ENCODE results near the gene HMG20A. TPM values are rescaled to one million over a fixed set of nuclear protein-coding genes. Genes with fewer than 3 reads are reported as not detected.

HMG20A gene
- total RNA-seq, 2 donors from 2014 or later: 49.8 to 58.2 TPM

GRCh38 chr15:77532067-77532710, 111.5 kb downstream of the HMG20A start:
- Mint-ChIP-seq H3K36me3 (ENCODE audit: low read depth) (no peaks in the 10 kb centered on the region), H3K4me3 (no peak overlapping the region), H3K27ac (no peak overlapping the region), H3K4me1 (peaks cover 24% of the 10 kb centered on the region), H3K9me3 (no peaks in the 10 kb centered on the region), H3K27me3 (ENCODE audit: insufficient read depth) (peaks cover 9% of the 10 kb centered on the region)
- no peaks in the 10 kb centered on the region for H3K36me3 ChIP-seq (ENCODE audit: control insufficient read depth, insufficient read depth, low read length)
- no peaks in the 10 kb centered on the region for H3K27me3 ChIP-seq (ENCODE audit: control insufficient read depth, insufficient read depth, low read length, poor library complexity, severe bottlenecking)
- no peak for TF ChIP-seq CTCF (conservative IDR thresholded peaks at IDR 0.05)
- H3K9ac ChIP-seq (ENCODE audit: extremely low read depth, low read length, poor library complexity, severe bottlenecking): no peak overlapping the region
- WGBS, 2 experiments (ENCODE audit: insufficient coverage in 1 of 2, insufficient read length in 1 of 2): 94 to 100% methylated on average over 1 to 3 of the region's 3 CpGs
- H3K4me1 ChIP-seq (ENCODE audit: control insufficient read depth, insufficient read depth, low read length): peaks cover 23% of the 10 kb centered on the region
- H3K9me3 ChIP-seq (ENCODE audit: control insufficient read depth, low read length): no peaks in the 10 kb centered on the region
- DNase-seq: peak; percentile 34
- no peak overlapping the region for H3K27ac ChIP-seq (ENCODE audit: low read depth, low read length)
- no peak overlapping the region for H3K4me3 ChIP-seq (ENCODE audit: low read length)

GRCh38 chr15:77532846-77533245, 112.2 kb downstream of the HMG20A start:
- 83% methylated on average over 7 of the region's 7 CpGs; no CpG with 5 or more reads in 1 of the 2 experiments for WGBS, 2 experiments (ENCODE audit: insufficient coverage in 1 of 2, insufficient read length in 1 of 2)
- Mint-ChIP-seq H3K36me3 (ENCODE audit: low read depth) (no peaks in the 10 kb centered on the region), H3K27ac (no peak overlapping the region), H3K4me1 (peaks cover 26% of the 10 kb centered on the region), H3K27me3 (ENCODE audit: insufficient read depth) (peaks cover 9% of the 10 kb centered on the region), H3K4me3 (no peak overlapping the region), H3K9me3 (no peaks in the 10 kb centered on the region)
- peak; percentile 42 for DNase-seq
- H3K36me3 ChIP-seq (ENCODE audit: control insufficient read depth, insufficient read depth, low read length): no peaks in the 10 kb centered on the region
- no peaks in the 10 kb centered on the region for H3K27me3 ChIP-seq (ENCODE audit: control insufficient read depth, insufficient read depth, low read length, poor library complexity, severe bottlenecking)
- H3K27ac ChIP-seq (ENCODE audit: low read depth, low read length): no peak overlapping the region
- H3K4me3 ChIP-seq (ENCODE audit: low read length): no peak overlapping the region
- no peak overlapping the region for H3K9ac ChIP-seq (ENCODE audit: extremely low read depth, low read length, poor library complexity, severe bottlenecking)
- peaks cover 16% of the 10 kb centered on the region for H3K4me1 ChIP-seq (ENCODE audit: control insufficient read depth, insufficient read depth, low read length)
- TF ChIP-seq CTCF (conservative IDR thresholded peaks at IDR 0.05): no peak
- no peaks in the 10 kb centered on the region for H3K9me3 ChIP-seq (ENCODE audit: control insufficient read depth, low read length)

- Mint-ChIP-seq H3K9me3 (no peaks in the 10 kb centered on the region), H3K4me1 (peaks cover 21% of the 10 kb centered on the region), H3K27ac (no peak overlapping the region), H3K4me3 (no peak overlapping the region), H3K27me3 (ENCODE audit: insufficient read depth) (peaks cover 10% of the 10 kb centered on the region), H3K36me3 (ENCODE audit: low read depth) (no peaks in the 10 kb centered on the region)
- Histone ChIP-seq H3K27me3 (ENCODE audit: control insufficient read depth, insufficient read depth, low read length, poor library complexity, severe bottlenecking) (no peaks in the 10 kb centered on the region), H3K36me3 (ENCODE audit: control insufficient read depth, insufficient read depth, low read length) (no peaks in the 10 kb centered on the region), H3K4me1 (ENCODE audit: control insufficient read depth, insufficient read depth, low read length) (peaks cover 8% of the 10 kb centered on the region), H3K4me3 (ENCODE audit: low read length) (no peak overlapping the region), H3K27ac (ENCODE audit: low read depth, low read length) (peak overlapping the region; percentile 77), H3K9ac (ENCODE audit: extremely low read depth, low read length, poor library complexity, severe bottlenecking) (no peak overlapping the region), H3K9me3 (ENCODE audit: control insufficient read depth, low read length) (no peaks in the 10 kb centered on the region)
- no peak for TF ChIP-seq CTCF (conservative IDR thresholded peaks at IDR 0.05)
- 60 to 64% methylated on average over 1 to 12 of the region's 13 CpGs for WGBS, 2 experiments (ENCODE audit: insufficient coverage in 1 of 2, insufficient read length in 1 of 2)
- peak; percentile 70 for DNase-seq
Measured at GRCh38 chr15:77533578-77534430, 113.1 kb downstream of the HMG20A start.

Other genes with a start within 250 kb of the HMG20A start
- gene PEAK1, start 784 bp upstream of the HMG20A start, total RNA-seq: 10 to 100 TPM; 25.4 to 38.4 TPM
- gene LINGO1, start 212.0 kb downstream of the HMG20A start, total RNA-seq: 10 to 100 TPM in 1 of 2 donors, 1 to 10 TPM in 1; 7.9 to 19.7 TPM